IMR-90 (cell line): Measurements from ENCODE around the gene ADAM12. TPM values are rescaled to one million over a fixed set of nuclear protein-coding genes. Genes with fewer than 3 reads are reported as not detected.

ENCODE experiments used
- ATAC-seq: fragments of 200-7000 bp; cut with Tn5 transposase; 2 replicates; pipeline ENCODE4 v1.9.1; 2020; ENCODE audit warnings: low read depth, mild to moderate bottlenecking, moderate library complexity
- BruUV-seq: library from RNA; stranded (reverse); fragments of 400-500 nt; replicated peaks from 2 replicates; lab custom pipeline; 2021; lab: Mats Ljungman, UMichigan
- CTCF ChIA-PET: fragments of 300-600 bp; formaldehyde crosslinking; extraction: SDS; loops from one replicate; lab custom pipeline; 2021; ENCODE audit warnings: antibody characterized with exemption; lab: Yijun Ruan, JAX
- POLR2A ChIA-PET: fragments of 300-600 bp; sonication (Branson Sonifier 250); formaldehyde crosslinking; loops from one replicate; lab custom pipeline; 2022; ENCODE audit warnings: antibody characterized with exemption; ENCODE audit not compliant: unreplicated experiment; lab: Charles Lee
- DNase-seq: peaks from one replicate; pipeline ENCODE4 v3.0.0; 2013
- H2AFZ ChIP-seq: replicated peaks from 2 replicates; pipeline ENCODE3; 2013; ENCODE audit warnings: low read length, mild to moderate bottlenecking; ENCODE audit not compliant: poor library complexity
- H2AK5ac ChIP-seq: 2 replicates; pipeline ENCODE4 v1.6.1; 2013; ENCODE audit warnings: low read depth, low read length, inconsistent platforms
- H2AK9ac ChIP-seq: replicated peaks from 2 replicates; pipeline ENCODE3; 2013; ENCODE audit warnings: mild to moderate bottlenecking, low read depth, low read length, moderate library complexity; ENCODE audit not compliant: poor library complexity
- H2BK120ac ChIP-seq: 2 replicates; pipeline ENCODE4 v1.6.1; 2013; ENCODE audit warnings: low read depth, low read length, inconsistent platforms
- H2BK15ac ChIP-seq: 3 replicates; pipeline ENCODE4 v1.6.1; 2013; ENCODE audit warnings: low read depth, low read length, inconsistent platforms
- H2BK20ac ChIP-seq: 2 replicates; pipeline ENCODE4 v1.6.1; 2013; ENCODE audit warnings: low read depth, mild to moderate bottlenecking, inconsistent platforms, low read length, moderate library complexity
- H2BK5ac ChIP-seq: 2 replicates; pipeline ENCODE4 v1.6.1; 2013; ENCODE audit warnings: mild to moderate bottlenecking, low read depth, low read length, inconsistent platforms; ENCODE audit not compliant: poor library complexity, severe bottlenecking
- H3K14ac ChIP-seq: replicated peaks from 2 replicates; pipeline ENCODE4 v1.6.1; 2013; ENCODE audit warnings: low read depth, low read length, inconsistent platforms
- H3K18ac ChIP-seq: 2 replicates; pipeline ENCODE4 v1.6.1; 2013; ENCODE audit warnings: low read depth, low read length, control low read depth
- H3K23ac ChIP-seq: 2 replicates; pipeline ENCODE4 v1.6.1; 2013; ENCODE audit warnings: low read depth, low read length, inconsistent platforms
- H3K27ac ChIP-seq: 2 replicates; pipeline ENCODE4 v1.5.1; 2013; ENCODE audit warnings: mild to moderate bottlenecking, control low read depth, low read length; ENCODE audit not compliant: insufficient read depth
- H3K27me3 ChIP-seq: 2 replicates; pipeline ENCODE4 v1.6.1; 2013; ENCODE audit warnings: low read length; ENCODE audit not compliant: control insufficient read depth, insufficient read depth
- H3K36me3 ChIP-seq: 2 replicates; pipeline ENCODE4 v1.6.1; 2013; ENCODE audit warnings: low read length, mixed read lengths; ENCODE audit not compliant: control insufficient read depth, insufficient read depth
- H3K4ac ChIP-seq: 2 replicates; pipeline ENCODE4 v1.6.1; 2013; ENCODE audit warnings: low read depth, low read length, inconsistent platforms
- H3K4me1 ChIP-seq: 2 replicates; pipeline ENCODE4 v1.6.1; 2013; ENCODE audit warnings: low read length, mixed read lengths; ENCODE audit not compliant: control insufficient read depth, insufficient read depth
- H3K4me2 ChIP-seq: 2 replicates; pipeline ENCODE4 v1.6.1; 2013; ENCODE audit warnings: low read depth, mild to moderate bottlenecking, control low read depth, low read length, moderate library complexity
- H3K4me3 ChIP-seq: 2 replicates; pipeline ENCODE4 v1.5.1; 2013; ENCODE audit warnings: low read depth, mild to moderate bottlenecking, control low read depth, low read length, moderate library complexity; ENCODE audit not compliant: insufficient read depth
- H3K56ac ChIP-seq: 2 replicates; pipeline ENCODE4 v1.6.1; 2013; ENCODE audit warnings: low read length, inconsistent platforms; ENCODE audit not compliant: insufficient read depth; ENCODE audit errors: extremely low read depth
- H3K79me1 ChIP-seq, 2 experiments: 2 replicates each; pipeline ENCODE4 v1.6.1; 2013; ENCODE audit warnings: low read length in 2 of 2, inconsistent platforms in 1 of 2, low read depth in 1 of 2
- H3K9ac ChIP-seq: 2 replicates; pipeline ENCODE4 v1.6.1; 2013; ENCODE audit warnings: low read depth, low read length, control low read depth
- H3K9me1 ChIP-seq: 2 replicates; pipeline ENCODE4 v1.6.1; 2013; ENCODE audit warnings: low read length, inconsistent platforms; ENCODE audit not compliant: insufficient read depth
- H3K9me3 ChIP-seq: 2 replicates; pipeline ENCODE4 v1.6.1; 2013; ENCODE audit warnings: low read length; ENCODE audit not compliant: control insufficient read depth, insufficient read depth
- H4K20me1 ChIP-seq: 2 replicates; pipeline ENCODE4 v1.6.1; 2013; ENCODE audit warnings: low read length, inconsistent platforms; ENCODE audit not compliant: insufficient read depth
- H4K5ac ChIP-seq: 2 replicates; pipeline ENCODE4 v1.6.1; 2013; ENCODE audit warnings: mild to moderate bottlenecking, low read depth, low read length, control low read depth
- H4K8ac ChIP-seq, 2 experiments: 2 replicates each; pipeline ENCODE4 v1.6.1; 2013; ENCODE audit warnings: low read depth in 2 of 2, low read length in 2 of 2, control low read depth in 1 of 2, inconsistent platforms in 1 of 2
- H4K91ac ChIP-seq: 2 replicates; pipeline ENCODE4 v1.6.1; 2013; ENCODE audit warnings: low read depth, low read length, inconsistent platforms; ENCODE audit not compliant: insufficient read depth
- BHLHE40 ChIP-seq: fragments of 150-350 bp; IDR thresholded peaks from 2 replicates; pipeline ENCODE4 v1.6.1; 2016; ENCODE audit warnings: mild to moderate bottlenecking, low read depth, low read length
- CEBPB ChIP-seq: IDR thresholded peaks from 2 replicates; pipeline ENCODE4 v1.6.1; 2012; ENCODE audit warnings: low read depth, low read length, improper control_type of control experiment
- CHD1 ChIP-seq: IDR thresholded peaks from 2 replicates; pipeline ENCODE4 v1.6.1; 2012; ENCODE audit warnings: low read depth, low read length, improper control_type of control experiment
- CTCF ChIP-seq: conservative IDR thresholded peaks from 2 replicates; pipeline ENCODE4 v1.5.1; 2012; ENCODE audit warnings: mild to moderate bottlenecking, low read depth, low read length, improper control_type of control experiment
- ELK1 ChIP-seq: fragments of 150-350 bp; IDR thresholded peaks from 2 replicates; pipeline ENCODE4 v1.6.1; 2016; ENCODE audit warnings: low read depth, mild to moderate bottlenecking, low read length, moderate library complexity, borderline replicate concordance
- FOS ChIP-seq: fragments of 150-350 bp; IDR thresholded peaks from 2 replicates; pipeline ENCODE4 v1.6.1; 2016; ENCODE audit warnings: low read depth, low read length
- MAFK ChIP-seq: IDR thresholded peaks from 2 replicates; pipeline ENCODE4 v1.6.1; 2012; ENCODE audit warnings: low read depth, low read length, improper control_type of control experiment
- MAZ ChIP-seq: IDR thresholded peaks from 2 replicates; pipeline ENCODE4 v1.6.1; 2012; ENCODE audit warnings: low read depth, mild to moderate bottlenecking, low read length, improper control_type of control experiment, moderate library complexity, borderline replicate concordance
- MXI1 ChIP-seq: IDR thresholded peaks from 2 replicates; pipeline ENCODE4 v1.6.1; 2012; ENCODE audit warnings: low read depth, mild to moderate bottlenecking, low read length, moderate library complexity, borderline replicate concordance
- NFE2L2 ChIP-seq: fragments of 150-350 bp; IDR thresholded peaks from 2 replicates; pipeline ENCODE4 v1.6.1; 2016; ENCODE audit warnings: low read depth, mild to moderate bottlenecking, low read length
- POLR2A ChIP-seq: IDR thresholded peaks from 2 replicates; pipeline ENCODE4 v1.6.1; 2012; ENCODE audit warnings: mild to moderate bottlenecking, low read depth, low read length
- RAD21 ChIP-seq: IDR thresholded peaks from 2 replicates; pipeline ENCODE4 v1.6.1; 2012; ENCODE audit warnings: low read length, improper control_type of control experiment
- RCOR1 ChIP-seq: IDR thresholded peaks from 2 replicates; pipeline ENCODE4 v1.6.1; 2012; ENCODE audit warnings: mild to moderate bottlenecking, low read length, improper control_type of control experiment; ENCODE audit not compliant: insufficient replicate concordance
- RFX5 ChIP-seq: IDR thresholded peaks from 2 replicates; pipeline ENCODE4 v1.8.0; 2012; ENCODE audit warnings: low read depth, mild to moderate bottlenecking, low read length, moderate library complexity
- SMC3 ChIP-seq: fragments of 150-350 bp; IDR thresholded peaks from 2 replicates; pipeline ENCODE4 v1.6.1; 2016; ENCODE audit warnings: low read depth, mild to moderate bottlenecking, antibody characterized with exemption, low read length, moderate library complexity
- USF2 ChIP-seq: fragments of 150-350 bp; IDR thresholded peaks from 2 replicates; pipeline ENCODE4 v1.6.1; 2017; ENCODE audit warnings: mild to moderate bottlenecking, antibody characterized with exemption, low read length, low read depth
- whole genome bisulfite sequencing, 2 experiments: methylation state at CpG; one replicate each; pipeline versions ENCODE4 v1.1.5 to v1.1.7; 2013; ENCODE audit warnings: missing lambda C conversion rate in 2 of 2; ENCODE audit not compliant: insufficient read length in 1 of 2; ENCODE audit errors: extremely low coverage in 2 of 2; 5-methylcytosine and 5-hydroxymethylcytosine counted together
- dilution Hi-C: fragments of 300-500 bp; cut with HindIII; formaldehyde crosslinking; loops from one replicate; pipeline ENCODE4 v1.14.3; 2018; ENCODE audit warnings: low sequenced_read_pairs; ENCODE audit not compliant: unreplicated experiment
- in situ Hi-C: fragments of 300-500 bp; cut with MboI; formaldehyde crosslinking; loops from 3 replicates; pipeline ENCODE4 v1.14.3; 2019; ENCODE audit warnings: low sequenced_read_pairs, inconsistent platforms, mixed read lengths
- intact Hi-C: fragments of 100-400 bp; cut with micrococcal nuclease; formaldehyde crosslinking; loops from 2 replicates; pipeline ENCODE4 v1.10.0; 2022
- polyA plus RNA-seq, 3 experiments: library from polyadenylated mRNA; depleted of rRNA; stranded (reverse); fragments of >200 nt; gene quantifications; 2 replicates each; pipeline ENCODE4 v1.2.3, GENCODE V29; 2012; ENCODE audit warnings: low replicate concordance in 1 of 3
- total RNA-seq: library from RNA; depleted of rRNA; stranded (reverse); fragments of >200 nt; gene quantifications from 2 replicates; pipeline ENCODE4 v1.2.3, GENCODE V29; 2012

Gene ADAM12
- total and polyA plus RNA-seq, 2 of the 4 experiments (the other 2 are of a cell fraction): 9.6 to 10.2 TPM

- H3K4ac ChIP-seq: no peak overlapping the region
- DNase-seq: no peak
- intact Hi-C loops: no loop called here
- H3K18ac ChIP-seq: no peak overlapping the region
- no peak overlapping the region for H4K8ac ChIP-seq
- H3K79me1 ChIP-seq: no peaks in the 10 kb centered on the region
- H4K5ac ChIP-seq: no peak overlapping the region
- H3K9me3 ChIP-seq: no peaks in the 10 kb centered on the region
- ChIA-PET POLR2A (no interaction called here), CTCF (no interaction called here)
- in situ Hi-C loops: no loop called here
- BruUV-seq: no TSS peak
- H2BK5ac ChIP-seq: no peak overlapping the region
- H2BK120ac ChIP-seq: no peak overlapping the region
- no peak overlapping the region for H3K27ac ChIP-seq
- no CpG with 5 or more reads among the region's 5 CpGs for WGBS, 2 experiments
- H3K27me3 ChIP-seq: no peaks in the 10 kb centered on the region
- ATAC-seq: no peak
- H3K9me1 ChIP-seq: no peaks in the 10 kb centered on the region
- H3K56ac ChIP-seq: no peak overlapping the region
- H3K4me1 ChIP-seq: no peaks in the 10 kb centered on the region
- H2AFZ ChIP-seq: no peak overlapping the region
- H2BK15ac ChIP-seq: no peak overlapping the region
- H4K20me1 ChIP-seq: no peaks in the 10 kb centered on the region
- H3K23ac ChIP-seq: no peak overlapping the region
- no peak overlapping the region for H3K14ac ChIP-seq
- dilution Hi-C loops: no loop called here
- no peak overlapping the region for H3K4me2 ChIP-seq
- H2AK5ac ChIP-seq: no peak overlapping the region
- H3K9ac ChIP-seq: no peak overlapping the region
- no peak overlapping the region for H4K91ac ChIP-seq
- H3K36me3 ChIP-seq: no peaks in the 10 kb centered on the region
- no peak overlapping the region for H2BK20ac ChIP-seq
- no peak for TF ChIP-seq MXI1
- TF ChIP-seq ELK1: no peak
- TF ChIP-seq RCOR1: no peak
- TF ChIP-seq NFE2L2: no peak
- no peak for TF ChIP-seq CHD1
- TF ChIP-seq RAD21: no peak
- no peak for TF ChIP-seq MAFK
- TF ChIP-seq SMC3: no peak
- TF ChIP-seq MAZ: no peak
- TF ChIP-seq POLR2A: no peak
- TF ChIP-seq BHLHE40: no peak
- no peak for TF ChIP-seq RFX5
- TF ChIP-seq FOS: no peak
- TF ChIP-seq USF2: no peak
- TF ChIP-seq CEBPB: no peak
- TF ChIP-seq CTCF: no peak
- no peak overlapping the region for H3K4me3 ChIP-seq
- no peak overlapping the region for H2AK9ac ChIP-seq
These were observed 45.6 kb downstream of the ADAM12 start for GRCh38 chr10:126342680-126343079.
